NCI-H2171 treated with DMSO at 0.1 percent for 48 hours (cell line): ENCODE data around the gene VPS13D.

Experiments
- DNase-seq: peaks from one replicate; lab custom pipeline; 2025; lab: John Stamatoyannopoulos, UW

The VPS13D gene

GRCh38 chr1:12339396-12339795, 109.6 kb downstream of the VPS13D start:
- DNase-seq = no peak

GRCh38 chr1:12339811-12340543, 110.1 kb downstream of the VPS13D start:
- peak; percentile 93 for DNase-seq

- peak; percentile 22 for DNase-seq
Measured at GRCh38 chr1:12340544-12340930, 110.7 kb downstream of the VPS13D start.

GRCh38 chr1:12341667-12342066, 111.8 kb downstream of the VPS13D start:
- no peak for DNase-seq

GRCh38 chr1:12342401-12343003, 112.7 kb downstream of the VPS13D start:
- DNase-seq = no peak

GRCh38 chr1:12343823-12344487, 114.1 kb downstream of the VPS13D start:
- no peak for DNase-seq

- DNase-seq = no peak
Measured at GRCh38 chr1:12344596-12345349, 114.9 kb downstream of the VPS13D start.

GRCh38 chr1:12345350-12346217, 115.8 kb downstream of the VPS13D start:
- no peak for DNase-seq

GRCh38 chr1:12346483-12347151, 116.8 kb downstream of the VPS13D start:
- DNase-seq = no peak

GRCh38 chr1:12348113-12348512, 118.3 kb downstream of the VPS13D start:
- DNase-seq = no peak

- DNase-seq = no peak
Measured at GRCh38 chr1:12353981-12354380, 124.2 kb downstream of the VPS13D start.

GRCh38 chr1:12356004-12356890, 126.4 kb downstream of the VPS13D start:
- no peak for DNase-seq

- DNase-seq = no peak
Measured at GRCh38 chr1:12358499-12358898, 128.7 kb downstream of the VPS13D start.

- no peak for DNase-seq
Measured at GRCh38 chr1:12359359-12360133, 129.7 kb downstream of the VPS13D start.

- no peak for DNase-seq
Measured at GRCh38 chr1:12368646-12369045, 138.8 kb downstream of the VPS13D start.

- DNase-seq = no peak
Measured at GRCh38 chr1:12369258-12369657, 139.4 kb downstream of the VPS13D start.

GRCh38 chr1:12370333-12370975, 140.6 kb downstream of the VPS13D start:
- no peak for DNase-seq

- DNase-seq = no peak
Measured at GRCh38 chr1:12371053-12371452, 141.2 kb downstream of the VPS13D start.

GRCh38 chr1:12372180-12372579, 142.3 kb downstream of the VPS13D start:
- DNase-seq = no peak
